Right lobe of liver (tissue), 4 donors: Measurements from ENCODE around the gene TWIST1.

Experiments
- CTCF ChIP-seq, 4 donors: fragments of 200-600 bp in 3 of 4; fragments of 450-650 bp in 1 of 4; IDR thresholded peaks; one replicate each; pipeline versions ENCODE4 v1.5.1 to v1.8.0; 2016 to 2022; ENCODE audit warnings: antibody characterized with exemption in 4 of 4, mild to moderate bottlenecking in 2 of 4
- POLR2A ChIP-seq: fragments of 450-650 bp; IDR thresholded peaks from one replicate; pipeline ENCODE4 v1.6.1; 2017; ENCODE audit warnings: antibody characterized with exemption, mild to moderate bottlenecking
- donor health status: DM: no; HTN: no; CAD: no.
- donor health status: DM: no; HTN: no; CAD: no.
- donor health status: DM: no; HTN: yes; CAD: no.

GRCh38 chr7:19116121-19117090, 1.0 kb downstream of the TWIST1 start:
- TF ChIP-seq POLR2A, result no peak
- no peak for TF ChIP-seq CTCF (IDR thresholded peaks at IDR 0.05)
